Choroid plexus epithelial cell (primary cell): ENCODE results near the gene EPX.
A peak's percentile ranks its signal among the peaks of the same experiment; 100 is the strongest.

ENCODE experiments used
- DNase-seq: peaks from one replicate; pipeline ENCODE4 v3.0.0-alpha.2; 2010; ENCODE audit warnings: low read depth
- H3K4me3 ChIP-seq: 2 replicates; pipeline ENCODE4 v1.5.1; 2011; ENCODE audit warnings: low read depth, mild to moderate bottlenecking, control low read depth, low read length, moderate library complexity
- CTCF ChIP-seq: conservative IDR thresholded peaks from 2 replicates; pipeline ENCODE4 v1.5.1; 2011; ENCODE audit warnings: low read depth, mild to moderate bottlenecking, control low read depth, inconsistent platforms, low read length, moderate library complexity

The EPX gene

GRCh38 chr17:58184986-58185761 lies 7.4 kb upstream of the EPX start:
- H3K4me3 ChIP-seq: no peak overlapping the region
- no peak for DNase-seq
- TF ChIP-seq CTCF: no peak

GRCh38 chr17:58186591-58186990 lies 5.9 kb upstream of the EPX start:
- TF ChIP-seq CTCF: no peak
- DNase-seq: no peak
- no peak overlapping the region for H3K4me3 ChIP-seq

GRCh38 chr17:58187063-58187462 lies 5.5 kb upstream of the EPX start:
- DNase-seq: no peak
- no peak overlapping the region for H3K4me3 ChIP-seq
- no peak for TF ChIP-seq CTCF

- TF ChIP-seq CTCF: no peak
- no peak for DNase-seq
- H3K4me3 ChIP-seq: no peak overlapping the region
These were observed 4.9 kb upstream of the EPX start for GRCh38 chr17:58187675-58188074.

GRCh38 chr17:58189436-58190146 lies 2.9 kb upstream of the EPX start:
- peak; percentile 84 for DNase-seq
- H3K4me3 ChIP-seq: no peak overlapping the region
- no peak for TF ChIP-seq CTCF

GRCh38 chr17:58191241-58191896 lies 1.2 kb upstream of the EPX start:
- H3K4me3 ChIP-seq: no peak overlapping the region
- DNase-seq: no peak
- no peak for TF ChIP-seq CTCF
